Mesothelial cell of epicardium (in vitro differentiated cells): Measurements from ENCODE around the gene FSIP2. TPM values are rescaled to one million over a fixed set of nuclear protein-coding genes. Genes with fewer than 3 reads are reported as not detected.

ENCODE experiments used
- DNase-seq, 2 experiments: peaks; one replicate each; pipeline ENCODE4 v3.0.0; 2021; ENCODE audit warnings: low spot score in 2 of 2; ENCODE audit not compliant: unreplicated experiment in 2 of 2
- H3K27ac Mint-ChIP-seq: 2 replicates; pipeline ENCODE4 v1.8.0; 2021; ENCODE audit warnings: mixed read lengths
- H3K27me3 Mint-ChIP-seq: 2 replicates; pipeline ENCODE4 v1.8.0; 2021; ENCODE audit warnings: low read depth, mixed read lengths
- H3K36me3 Mint-ChIP-seq: 2 replicates; pipeline ENCODE4 v1.8.0; 2021; ENCODE audit warnings: mixed read lengths
- H3K4me1 Mint-ChIP-seq: 2 replicates; pipeline ENCODE4 v1.8.0; 2021; ENCODE audit warnings: mixed read lengths
- H3K4me3 Mint-ChIP-seq: 2 replicates; pipeline ENCODE4 v1.8.0; 2021; ENCODE audit warnings: mild to moderate bottlenecking, moderate library complexity, mixed read lengths
- H3K9me3 Mint-ChIP-seq: 2 replicates; pipeline ENCODE4 v1.8.0; 2021; ENCODE audit warnings: mixed read lengths
- total RNA-seq: library from RNA; stranded (reverse); gene quantifications from 3 replicates; pipeline ENCODE4 v1.2.1, GENCODE V29; 2021
- TF ChIP-seq, protein P1 (sequence below): fragments of 200-600 bp; sonication (generic); IDR thresholded peaks from one replicate; pipeline ENCODE4 v1.5.0; 2021; ENCODE audit warnings: antibody characterized with exemption; ENCODE audit not compliant: unreplicated experiment

FSIP2 gene, protein sequence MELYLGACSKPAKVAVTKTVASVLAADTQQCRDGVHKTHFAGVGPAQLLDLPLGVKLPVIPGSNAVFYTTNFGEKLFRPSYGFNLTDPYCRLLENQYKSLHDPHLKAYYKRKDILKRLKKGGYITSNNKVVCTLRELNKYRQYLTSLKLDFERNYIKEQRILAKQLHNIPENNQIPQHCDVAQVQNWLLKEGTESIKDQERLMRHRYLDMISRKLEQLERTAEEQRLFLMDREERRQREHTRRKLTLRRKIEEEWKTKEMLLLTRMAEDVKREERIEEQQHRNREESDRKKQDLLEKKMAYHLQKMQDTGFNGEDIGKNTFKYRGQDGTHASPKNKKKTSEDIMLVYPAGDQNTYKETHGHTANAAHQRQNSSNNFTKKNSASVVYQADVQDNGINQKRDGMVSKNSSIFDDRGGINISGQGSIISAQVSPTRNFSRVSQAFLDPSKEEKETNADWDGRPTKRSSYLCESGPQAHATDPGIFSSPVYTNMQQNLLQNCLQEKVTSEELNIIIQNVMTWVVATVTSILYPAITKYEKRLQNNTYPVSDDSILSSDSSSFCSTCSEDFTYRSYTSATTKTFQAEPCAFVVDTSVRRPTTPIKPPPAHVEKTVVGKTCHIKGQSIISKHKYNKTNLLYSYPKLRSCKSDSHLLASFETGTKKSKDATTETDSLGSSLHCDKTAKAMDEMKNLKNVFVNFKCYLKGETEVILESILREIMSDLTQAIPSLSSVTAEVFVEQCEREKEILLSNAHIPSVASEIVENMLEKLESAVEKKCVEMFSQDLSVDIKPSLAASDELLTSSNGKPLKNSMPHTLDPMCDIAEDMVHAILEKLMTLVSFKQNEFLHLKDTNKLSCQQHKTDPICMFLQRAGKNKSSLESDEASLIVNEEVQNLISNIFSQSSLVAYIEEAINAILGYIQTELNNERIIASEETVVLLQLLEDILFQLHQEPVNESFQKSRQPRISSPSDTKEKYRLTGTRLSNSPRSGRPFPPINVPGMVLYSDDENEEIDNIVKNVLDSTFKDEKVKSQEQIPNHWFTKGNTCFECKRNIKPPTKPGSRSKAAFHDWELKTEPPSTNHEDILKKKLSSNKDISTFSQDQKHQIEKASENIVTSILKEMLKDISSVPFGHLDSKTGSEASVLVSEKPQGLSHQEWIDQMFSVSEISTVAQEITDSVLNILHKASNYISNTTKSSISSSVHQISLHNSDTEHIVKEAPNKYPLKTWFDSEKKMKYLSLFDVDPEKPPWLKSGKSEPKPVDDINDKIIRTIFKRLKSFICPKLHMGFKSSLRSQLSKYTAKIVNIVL (N-terminal part only)
- total RNA-seq, result 21.8 to 28.7 TPM (median 25.2 TPM) in 3 replicates

DNA sequence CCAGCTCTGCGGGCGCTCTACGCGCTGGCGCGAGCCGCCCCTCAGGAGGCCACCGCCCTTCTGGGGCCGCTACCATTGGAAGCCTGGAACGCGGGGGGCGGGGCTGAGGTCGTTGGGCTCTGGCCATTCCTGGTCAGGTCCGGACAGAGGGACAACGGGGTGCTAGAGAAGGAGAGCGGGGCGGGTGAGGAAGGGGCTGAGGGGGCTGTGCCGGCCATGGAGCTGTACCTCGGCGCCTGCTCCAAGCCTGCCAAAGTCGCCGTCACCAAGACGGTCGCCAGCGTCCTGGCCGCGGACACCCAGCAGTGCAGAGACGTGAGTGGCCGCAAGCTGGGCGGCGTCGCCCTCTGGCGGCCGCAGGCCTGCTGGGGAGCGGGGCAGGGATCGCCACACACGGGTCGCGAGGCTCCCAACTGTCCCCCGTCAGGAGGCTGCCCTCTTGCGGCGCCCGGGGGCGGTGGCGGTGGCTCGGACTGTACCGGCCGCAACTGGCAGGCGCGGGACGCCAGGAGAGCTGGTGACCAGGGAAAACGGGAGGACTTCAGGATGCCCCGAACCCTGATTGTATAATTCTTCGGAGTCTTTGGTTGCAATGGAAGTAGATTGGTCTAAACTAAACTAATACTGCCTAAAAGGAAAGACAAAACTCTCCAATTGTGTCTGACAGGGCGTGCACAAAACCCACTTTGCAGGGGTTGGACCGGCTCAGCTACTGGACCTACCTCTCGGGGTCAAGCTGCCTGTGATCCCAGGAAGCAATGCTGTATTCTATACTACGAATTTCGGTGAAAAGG, at the start of gene FSIP2:
Gene FSIP2, plus strand, starts transcription at position 126 of the 794 bp plus-strand sequence. Its CDS starts 91 bp downstream, at position 217.
- no peaks in the 10 kb centered on the region for H3K27me3 Mint-ChIP-seq
- no peak within 1 kb of the TSS for H3K27ac Mint-ChIP-seq
- H3K4me3 Mint-ChIP-seq, result peak within 1 kb of the TSS; percentile 81
- peaks cover 7% of the 10 kb centered on the region for H3K36me3 Mint-ChIP-seq
- H3K9me3 Mint-ChIP-seq, result no peaks in the 10 kb centered on the region
- peak; percentile 66 to 87 for DNase-seq
- H3K4me1 Mint-ChIP-seq, result no peaks in the 10 kb centered on the region
- TF ChIP-seq, protein P1, sequence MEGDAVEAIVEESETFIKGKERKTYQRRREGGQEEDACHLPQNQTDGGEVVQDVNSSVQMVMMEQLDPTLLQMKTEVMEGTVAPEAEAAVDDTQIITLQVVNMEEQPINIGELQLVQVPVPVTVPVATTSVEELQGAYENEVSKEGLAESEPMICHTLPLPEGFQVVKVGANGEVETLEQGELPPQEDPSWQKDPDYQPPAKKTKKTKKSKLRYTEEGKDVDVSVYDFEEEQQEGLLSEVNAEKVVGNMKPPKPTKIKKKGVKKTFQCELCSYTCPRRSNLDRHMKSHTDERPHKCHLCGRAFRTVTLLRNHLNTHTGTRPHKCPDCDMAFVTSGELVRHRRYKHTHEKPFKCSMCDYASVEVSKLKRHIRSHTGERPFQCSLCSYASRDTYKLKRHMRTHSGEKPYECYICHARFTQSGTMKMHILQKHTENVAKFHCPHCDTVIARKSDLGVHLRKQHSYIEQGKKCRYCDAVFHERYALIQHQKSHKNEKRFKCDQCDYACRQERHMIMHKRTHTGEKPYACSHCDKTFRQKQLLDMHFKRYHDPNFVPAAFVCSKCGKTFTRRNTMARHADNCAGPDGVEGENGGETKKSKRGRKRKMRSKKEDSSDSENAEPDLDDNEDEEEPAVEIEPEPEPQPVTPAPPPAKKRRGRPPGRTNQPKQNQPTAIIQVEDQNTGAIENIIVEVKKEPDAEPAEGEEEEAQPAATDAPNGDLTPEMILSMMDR, result peak; percentile 88

DNA sequence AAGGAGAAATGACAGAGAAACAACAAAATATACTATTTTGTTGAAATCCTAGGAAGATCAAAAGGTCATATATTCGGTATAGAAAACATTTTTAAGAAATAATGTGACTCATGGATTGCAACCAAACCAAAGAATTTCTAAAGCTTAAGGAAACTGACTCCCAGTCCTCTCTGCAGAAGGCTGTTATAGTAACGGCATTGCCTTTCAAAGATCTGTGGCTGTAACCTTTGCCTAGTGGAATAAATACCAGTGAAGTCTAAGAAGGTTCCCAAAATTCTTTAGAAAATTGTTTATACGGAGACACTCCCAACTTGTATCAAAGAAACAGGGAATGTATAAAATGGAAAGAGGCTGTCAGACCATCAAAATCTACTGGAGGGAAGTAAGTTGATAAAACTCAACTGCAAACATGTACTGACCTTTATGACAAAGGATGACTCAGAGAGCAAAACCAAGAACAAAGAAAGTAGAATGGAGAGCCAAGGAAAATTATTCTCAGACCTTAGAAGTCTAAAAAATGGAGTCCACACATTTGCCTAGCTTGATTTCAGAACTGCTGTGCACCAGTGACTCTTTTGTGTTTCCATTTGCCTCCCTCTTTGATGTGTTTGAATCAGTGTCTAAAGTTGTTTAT, 48.6 kb upstream of the FSIP2 start:
- Mint-ChIP-seq H3K4me3 (no peak overlapping the region), H3K9me3 (peaks cover 20% of the 10 kb centered on the region), H3K27me3 (no peaks in the 10 kb centered on the region), H3K27ac (no peak overlapping the region), H3K36me3 (peaks cover 9% of the 10 kb centered on the region), H3K4me1 (no peaks in the 10 kb centered on the region)
- DNase-seq, result no peak
- TF ChIP-seq, protein P1, result no peak

DNA sequence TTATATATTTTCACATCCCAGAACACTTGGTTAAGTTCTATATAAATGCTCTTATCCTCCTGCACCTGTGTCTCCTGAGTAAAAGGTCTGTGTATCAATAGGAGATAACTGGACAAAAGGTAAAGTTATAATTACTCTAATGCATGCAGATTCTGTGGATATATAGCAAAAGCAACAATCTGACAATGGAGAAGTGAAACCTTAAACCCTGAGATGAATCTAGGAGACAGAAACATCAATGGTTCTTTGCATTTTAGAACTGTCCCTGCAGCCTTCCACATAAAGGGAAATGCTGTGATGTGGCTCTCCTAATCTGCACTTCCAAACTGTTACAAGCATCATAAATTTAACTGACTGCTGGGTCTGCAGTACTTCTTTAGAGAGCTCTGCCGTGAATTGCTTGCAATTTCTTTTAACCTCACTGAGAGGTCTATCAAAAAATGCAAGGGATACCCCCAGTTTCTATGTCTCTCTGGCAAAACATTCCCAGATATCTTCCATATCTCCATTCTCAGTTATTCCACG, 42.8 kb upstream of the FSIP2 start:
- DNase-seq, result no peak
- TF ChIP-seq, protein P1, result no peak
- no peak overlapping the region for H3K27ac Mint-ChIP-seq
- no peaks in the 10 kb centered on the region for H3K27me3 Mint-ChIP-seq
- H3K36me3 Mint-ChIP-seq, result peaks cover 2% of the 10 kb centered on the region
- no peaks in the 10 kb centered on the region for H3K4me1 Mint-ChIP-seq
- H3K9me3 Mint-ChIP-seq, result peaks cover 4% of the 10 kb centered on the region
- H3K4me3 Mint-ChIP-seq, result no peak overlapping the region

DNA sequence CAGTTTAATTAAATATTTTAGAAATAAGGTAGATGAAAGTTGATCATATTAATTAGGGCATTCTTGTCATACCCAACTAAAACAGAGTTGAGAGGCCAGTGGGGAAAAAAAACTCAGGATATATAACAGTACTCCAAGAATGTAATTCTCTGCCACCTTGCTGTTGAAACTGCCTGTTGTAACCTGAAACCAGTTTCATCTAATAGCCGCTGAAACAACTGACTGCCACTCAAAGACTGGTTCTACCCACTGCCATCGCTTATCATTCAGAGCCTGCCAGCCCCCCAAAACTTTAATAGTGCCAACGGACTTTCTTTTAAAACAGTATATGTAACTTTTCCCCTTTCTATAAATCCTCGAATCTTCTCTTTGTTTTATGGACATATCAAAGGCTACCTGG, 37.7 kb upstream of the FSIP2 start:
- H3K36me3 Mint-ChIP-seq, result peaks cover 2% of the 10 kb centered on the region
- TF ChIP-seq, protein P1, result no peak
- H3K9me3 Mint-ChIP-seq, result peaks cover 15% of the 10 kb centered on the region
- DNase-seq, result no peak
- no peak overlapping the region for H3K27ac Mint-ChIP-seq
- H3K4me1 Mint-ChIP-seq, result peaks cover 3% of the 10 kb centered on the region
- no peak overlapping the region for H3K4me3 Mint-ChIP-seq
- no peaks in the 10 kb centered on the region for H3K27me3 Mint-ChIP-seq
